IMR-90 (cell line): ENCODE measurements around the gene UMODL1. TPM values are rescaled to one million over a fixed set of nuclear protein-coding genes. Genes with fewer than 3 reads are reported as not detected.

Source experiments
- ATAC-seq: fragments of 200-7000 bp; cut with Tn5 transposase; 2 replicates; pipeline ENCODE4 v1.9.1; 2020; ENCODE audit warnings: low read depth, mild to moderate bottlenecking, moderate library complexity
- BruUV-seq: library from RNA; stranded (reverse); fragments of 400-500 nt; replicated peaks from 2 replicates; lab custom pipeline; 2021; lab: Mats Ljungman, UMichigan
- CTCF ChIA-PET: fragments of 300-600 bp; formaldehyde crosslinking; extraction: SDS; loops from one replicate; lab custom pipeline; 2021; ENCODE audit warnings: antibody characterized with exemption; lab: Yijun Ruan, JAX
- POLR2A ChIA-PET: fragments of 300-600 bp; sonication (Branson Sonifier 250); formaldehyde crosslinking; loops from one replicate; lab custom pipeline; 2022; ENCODE audit warnings: antibody characterized with exemption; ENCODE audit not compliant: unreplicated experiment; lab: Charles Lee
- DNase-seq: peaks from one replicate; pipeline ENCODE4 v3.0.0; 2013
- H2AFZ ChIP-seq: replicated peaks from 2 replicates; pipeline ENCODE3; 2013; ENCODE audit warnings: low read length, mild to moderate bottlenecking; ENCODE audit not compliant: poor library complexity
- H2AK5ac ChIP-seq: 2 replicates; pipeline ENCODE4 v1.6.1; 2013; ENCODE audit warnings: low read depth, low read length, inconsistent platforms
- H2AK9ac ChIP-seq: replicated peaks from 2 replicates; pipeline ENCODE3; 2013; ENCODE audit warnings: mild to moderate bottlenecking, low read depth, low read length, moderate library complexity; ENCODE audit not compliant: poor library complexity
- H2BK120ac ChIP-seq: 2 replicates; pipeline ENCODE4 v1.6.1; 2013; ENCODE audit warnings: low read depth, low read length, inconsistent platforms
- H2BK15ac ChIP-seq: 3 replicates; pipeline ENCODE4 v1.6.1; 2013; ENCODE audit warnings: low read depth, low read length, inconsistent platforms
- H2BK20ac ChIP-seq: 2 replicates; pipeline ENCODE4 v1.6.1; 2013; ENCODE audit warnings: low read depth, mild to moderate bottlenecking, inconsistent platforms, low read length, moderate library complexity
- H2BK5ac ChIP-seq: 2 replicates; pipeline ENCODE4 v1.6.1; 2013; ENCODE audit warnings: mild to moderate bottlenecking, low read depth, low read length, inconsistent platforms; ENCODE audit not compliant: poor library complexity, severe bottlenecking
- H3K14ac ChIP-seq: replicated peaks from 2 replicates; pipeline ENCODE4 v1.6.1; 2013; ENCODE audit warnings: low read depth, low read length, inconsistent platforms
- H3K18ac ChIP-seq: 2 replicates; pipeline ENCODE4 v1.6.1; 2013; ENCODE audit warnings: low read depth, low read length, control low read depth
- H3K23ac ChIP-seq: 2 replicates; pipeline ENCODE4 v1.6.1; 2013; ENCODE audit warnings: low read depth, low read length, inconsistent platforms
- H3K27ac ChIP-seq: 2 replicates; pipeline ENCODE4 v1.5.1; 2013; ENCODE audit warnings: mild to moderate bottlenecking, control low read depth, low read length; ENCODE audit not compliant: insufficient read depth
- H3K27me3 ChIP-seq: 2 replicates; pipeline ENCODE4 v1.6.1; 2013; ENCODE audit warnings: low read length; ENCODE audit not compliant: control insufficient read depth, insufficient read depth
- H3K36me3 ChIP-seq: 2 replicates; pipeline ENCODE4 v1.6.1; 2013; ENCODE audit warnings: low read length, mixed read lengths; ENCODE audit not compliant: control insufficient read depth, insufficient read depth
- H3K4ac ChIP-seq: 2 replicates; pipeline ENCODE4 v1.6.1; 2013; ENCODE audit warnings: low read depth, low read length, inconsistent platforms
- H3K4me1 ChIP-seq: 2 replicates; pipeline ENCODE4 v1.6.1; 2013; ENCODE audit warnings: low read length, mixed read lengths; ENCODE audit not compliant: control insufficient read depth, insufficient read depth
- H3K4me2 ChIP-seq: 2 replicates; pipeline ENCODE4 v1.6.1; 2013; ENCODE audit warnings: low read depth, mild to moderate bottlenecking, control low read depth, low read length, moderate library complexity
- H3K4me3 ChIP-seq: 2 replicates; pipeline ENCODE4 v1.5.1; 2013; ENCODE audit warnings: low read depth, mild to moderate bottlenecking, control low read depth, low read length, moderate library complexity; ENCODE audit not compliant: insufficient read depth
- H3K56ac ChIP-seq: 2 replicates; pipeline ENCODE4 v1.6.1; 2013; ENCODE audit warnings: low read length, inconsistent platforms; ENCODE audit not compliant: insufficient read depth; ENCODE audit errors: extremely low read depth
- H3K79me1 ChIP-seq, 2 experiments: 2 replicates each; pipeline ENCODE4 v1.6.1; 2013; ENCODE audit warnings: low read length in 2 of 2, inconsistent platforms in 1 of 2, low read depth in 1 of 2
- H3K9ac ChIP-seq: 2 replicates; pipeline ENCODE4 v1.6.1; 2013; ENCODE audit warnings: low read depth, low read length, control low read depth
- H3K9me1 ChIP-seq: 2 replicates; pipeline ENCODE4 v1.6.1; 2013; ENCODE audit warnings: low read length, inconsistent platforms; ENCODE audit not compliant: insufficient read depth
- H3K9me3 ChIP-seq: 2 replicates; pipeline ENCODE4 v1.6.1; 2013; ENCODE audit warnings: low read length; ENCODE audit not compliant: control insufficient read depth, insufficient read depth
- H4K20me1 ChIP-seq: 2 replicates; pipeline ENCODE4 v1.6.1; 2013; ENCODE audit warnings: low read length, inconsistent platforms; ENCODE audit not compliant: insufficient read depth
- H4K5ac ChIP-seq: 2 replicates; pipeline ENCODE4 v1.6.1; 2013; ENCODE audit warnings: mild to moderate bottlenecking, low read depth, low read length, control low read depth
- H4K8ac ChIP-seq, 2 experiments: 2 replicates each; pipeline ENCODE4 v1.6.1; 2013; ENCODE audit warnings: low read depth in 2 of 2, low read length in 2 of 2, control low read depth in 1 of 2, inconsistent platforms in 1 of 2
- H4K91ac ChIP-seq: 2 replicates; pipeline ENCODE4 v1.6.1; 2013; ENCODE audit warnings: low read depth, low read length, inconsistent platforms; ENCODE audit not compliant: insufficient read depth
- BHLHE40 ChIP-seq: fragments of 150-350 bp; IDR thresholded peaks from 2 replicates; pipeline ENCODE4 v1.6.1; 2016; ENCODE audit warnings: mild to moderate bottlenecking, low read depth, low read length
- CEBPB ChIP-seq: IDR thresholded peaks from 2 replicates; pipeline ENCODE4 v1.6.1; 2012; ENCODE audit warnings: low read depth, low read length, improper control_type of control experiment
- CHD1 ChIP-seq: IDR thresholded peaks from 2 replicates; pipeline ENCODE4 v1.6.1; 2012; ENCODE audit warnings: low read depth, low read length, improper control_type of control experiment
- CTCF ChIP-seq: conservative IDR thresholded peaks from 2 replicates; pipeline ENCODE4 v1.5.1; 2012; ENCODE audit warnings: mild to moderate bottlenecking, low read depth, low read length, improper control_type of control experiment
- FOS ChIP-seq: fragments of 150-350 bp; IDR thresholded peaks from 2 replicates; pipeline ENCODE4 v1.6.1; 2016; ENCODE audit warnings: low read depth, low read length
- MAFK ChIP-seq: IDR thresholded peaks from 2 replicates; pipeline ENCODE4 v1.6.1; 2012; ENCODE audit warnings: low read depth, low read length, improper control_type of control experiment
- MAZ ChIP-seq: IDR thresholded peaks from 2 replicates; pipeline ENCODE4 v1.6.1; 2012; ENCODE audit warnings: low read depth, mild to moderate bottlenecking, low read length, improper control_type of control experiment, moderate library complexity, borderline replicate concordance
- MXI1 ChIP-seq: IDR thresholded peaks from 2 replicates; pipeline ENCODE4 v1.6.1; 2012; ENCODE audit warnings: low read depth, mild to moderate bottlenecking, low read length, moderate library complexity, borderline replicate concordance
- NFE2L2 ChIP-seq: fragments of 150-350 bp; IDR thresholded peaks from 2 replicates; pipeline ENCODE4 v1.6.1; 2016; ENCODE audit warnings: low read depth, mild to moderate bottlenecking, low read length
- POLR2A ChIP-seq: IDR thresholded peaks from 2 replicates; pipeline ENCODE4 v1.6.1; 2012; ENCODE audit warnings: mild to moderate bottlenecking, low read depth, low read length
- RAD21 ChIP-seq: IDR thresholded peaks from 2 replicates; pipeline ENCODE4 v1.6.1; 2012; ENCODE audit warnings: low read length, improper control_type of control experiment
- RCOR1 ChIP-seq: IDR thresholded peaks from 2 replicates; pipeline ENCODE4 v1.6.1; 2012; ENCODE audit warnings: mild to moderate bottlenecking, low read length, improper control_type of control experiment; ENCODE audit not compliant: insufficient replicate concordance
- RFX5 ChIP-seq: IDR thresholded peaks from 2 replicates; pipeline ENCODE4 v1.8.0; 2012; ENCODE audit warnings: low read depth, mild to moderate bottlenecking, low read length, moderate library complexity
- SMC3 ChIP-seq: fragments of 150-350 bp; IDR thresholded peaks from 2 replicates; pipeline ENCODE4 v1.6.1; 2016; ENCODE audit warnings: low read depth, mild to moderate bottlenecking, antibody characterized with exemption, low read length, moderate library complexity
- USF2 ChIP-seq: fragments of 150-350 bp; IDR thresholded peaks from 2 replicates; pipeline ENCODE4 v1.6.1; 2017; ENCODE audit warnings: mild to moderate bottlenecking, antibody characterized with exemption, low read length, low read depth
- WGBS, 2 experiments: methylation state at CpG; one replicate each; pipeline versions ENCODE4 v1.1.5 to v1.1.7; 2013; ENCODE audit warnings: missing lambda C conversion rate in 2 of 2; ENCODE audit not compliant: insufficient read length in 1 of 2; ENCODE audit errors: extremely low coverage in 2 of 2; 5-methylcytosine and 5-hydroxymethylcytosine counted together
- dilution Hi-C: fragments of 300-500 bp; cut with HindIII; formaldehyde crosslinking; loops from one replicate; pipeline ENCODE4 v1.14.3; 2018; ENCODE audit warnings: low sequenced_read_pairs; ENCODE audit not compliant: unreplicated experiment
- in situ Hi-C: fragments of 300-500 bp; cut with MboI; formaldehyde crosslinking; loops from 3 replicates; pipeline ENCODE4 v1.14.3; 2019; ENCODE audit warnings: low sequenced_read_pairs, inconsistent platforms, mixed read lengths
- intact Hi-C: fragments of 100-400 bp; cut with micrococcal nuclease; formaldehyde crosslinking; loops from 2 replicates; pipeline ENCODE4 v1.10.0; 2022
- polyA plus RNA-seq, 3 experiments: library from polyadenylated mRNA; depleted of rRNA; stranded (reverse); fragments of >200 nt; gene quantifications; 2 replicates each; pipeline ENCODE4 v1.2.3, GENCODE V29; 2012; ENCODE audit warnings: low replicate concordance in 1 of 3
- total RNA-seq: library from RNA; depleted of rRNA; stranded (reverse); fragments of >200 nt; gene quantifications from 2 replicates; pipeline ENCODE4 v1.2.3, GENCODE V29; 2012
- TF ChIP-seq, protein P1 (sequence below): fragments of 150-350 bp; IDR thresholded peaks from 2 replicates; pipeline ENCODE4 v1.6.1; 2016; ENCODE audit warnings: low read depth, mild to moderate bottlenecking, low read length, moderate library complexity, borderline replicate concordance

The UMODL1 gene
- total and polyA plus RNA-seq, 2 of the 4 experiments (the other 2 are of a cell fraction): 0.02 TPM; not detected in 1

DNA sequence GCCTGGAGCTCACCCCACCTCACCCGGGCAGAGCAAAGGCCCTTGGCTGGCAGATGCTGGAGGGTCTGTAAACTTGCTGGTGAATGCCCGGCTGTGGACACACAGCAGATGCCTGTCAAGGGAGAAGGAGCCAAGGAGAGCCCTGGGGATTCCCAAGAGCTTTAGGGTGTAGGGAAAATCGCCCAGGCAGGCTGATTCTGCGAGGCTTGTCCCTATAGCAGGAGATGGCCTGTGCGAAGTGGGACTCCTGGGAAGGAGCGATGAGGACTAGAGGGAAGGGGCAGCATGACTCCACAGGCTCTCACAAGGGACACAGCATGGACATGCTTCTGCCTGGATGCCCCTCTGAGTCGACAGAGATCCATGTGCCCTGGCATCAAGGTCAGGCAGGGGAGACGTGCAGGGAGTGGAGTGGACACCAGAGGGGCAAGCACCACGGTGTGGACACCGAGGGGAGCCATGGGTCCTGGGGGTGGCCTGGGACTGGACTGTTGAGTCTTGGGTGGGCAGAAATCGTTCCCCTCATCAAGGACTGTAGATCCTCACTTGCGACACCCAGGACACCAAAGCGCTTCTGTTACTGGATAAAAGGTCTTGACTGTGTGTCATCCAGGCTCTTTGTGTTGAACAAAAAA, 76.4 kb downstream of the UMODL1 start:
- Histone ChIP-seq H3K18ac (no peak overlapping the region), H2BK20ac (no peak overlapping the region), H3K27ac (no peak overlapping the region), H4K8ac (no peak overlapping the region), H3K36me3 (no peaks in the 10 kb centered on the region), H3K4me3 (no peak overlapping the region), H3K14ac (no peak overlapping the region), H3K79me1 (no peaks in the 10 kb centered on the region), H3K9me1 (no peaks in the 10 kb centered on the region), H2BK120ac (no peak overlapping the region), H2AK9ac (peak overlapping the region; percentile 1), H3K27me3 (peaks cover 41% of the 10 kb centered on the region), H2BK15ac (no peak overlapping the region), H3K23ac (no peak overlapping the region), H3K9me3 (no peaks in the 10 kb centered on the region), H2BK5ac (no peak overlapping the region), H3K9ac (no peak overlapping the region), H3K56ac (no peak overlapping the region), H4K5ac (no peak overlapping the region), H3K4ac (no peak overlapping the region), H3K4me1 (no peaks in the 10 kb centered on the region), H3K4me2 (no peak overlapping the region), H2AK5ac (no peak overlapping the region), H4K91ac (no peak overlapping the region), H4K20me1 (no peaks in the 10 kb centered on the region; the same call in 1 of the 2 replicates), H2AFZ (no peak overlapping the region)
- no peak for DNase-seq
- intact Hi-C loops (loop anchor here (10.0 kb wide), 2 partner anchors 427 to 667 kb away; no protein-coding TSS in a partner anchor), dilution Hi-C loops (no loop called here), in situ Hi-C loops (loop anchor here (10.0 kb wide), 1 partner anchor 427 kb away; no protein-coding TSS in a partner anchor)
- ChIA-PET CTCF (interaction anchor here (0.5 to 1.0 kb wide), 2 partner anchors 30 to 112 kb away, joined by 3 read pairs; no protein-coding TSS in a partner anchor), POLR2A (no interaction called here)
- ATAC-seq: no peak
- WGBS, 2 experiments: 38% methylated on average over 2 of the region's 13 CpGs; no CpG with 5 or more reads in 1 of the 2 experiments
- no TSS peak for BruUV-seq
- TF ChIP-seq MXI1: no peak
- no peak for TF ChIP-seq MAZ
- no peak for TF ChIP-seq CHD1
- TF ChIP-seq SMC3: no peak
- TF ChIP-seq CEBPB: no peak
- no peak for TF ChIP-seq RCOR1
- no peak for TF ChIP-seq CTCF
- TF ChIP-seq NFE2L2: no peak
- TF ChIP-seq RAD21: no peak
- TF ChIP-seq, protein P1, sequence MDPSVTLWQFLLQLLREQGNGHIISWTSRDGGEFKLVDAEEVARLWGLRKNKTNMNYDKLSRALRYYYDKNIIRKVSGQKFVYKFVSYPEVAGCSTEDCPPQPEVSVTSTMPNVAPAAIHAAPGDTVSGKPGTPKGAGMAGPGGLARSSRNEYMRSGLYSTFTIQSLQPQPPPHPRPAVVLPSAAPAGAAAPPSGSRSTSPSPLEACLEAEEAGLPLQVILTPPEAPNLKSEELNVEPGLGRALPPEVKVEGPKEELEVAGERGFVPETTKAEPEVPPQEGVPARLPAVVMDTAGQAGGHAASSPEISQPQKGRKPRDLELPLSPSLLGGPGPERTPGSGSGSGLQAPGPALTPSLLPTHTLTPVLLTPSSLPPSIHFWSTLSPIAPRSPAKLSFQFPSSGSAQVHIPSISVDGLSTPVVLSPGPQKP: no peak
- no peak for TF ChIP-seq FOS
- no peak for TF ChIP-seq RFX5
- no peak for TF ChIP-seq MAFK
- TF ChIP-seq BHLHE40: no peak
- no peak for TF ChIP-seq USF2
- TF ChIP-seq POLR2A: no peak
